ENCODE data around the gene OR52N1. TPM values are rescaled to one million over a fixed set of nuclear protein-coding genes. Genes with fewer than 3 reads are reported as not detected.

The OR52N1 gene
- total and polyA plus RNA-seq, 9 of the 15 experiments (the other 6 are each of a cell fraction or from before 2014, with no cell fraction given) = not detected

- ATAC-seq (no peak), DNase-seq (ENCODE audit: extremely low read depth in 1 of 4, low spot score in 3 of 4) (no peak), FAIRE-seq (no peak)
- no peak for TF ChIP-seq ASH1L (IDR thresholded peaks at IDR 0.05; ENCODE audit: borderline replicate concordance, low read depth, partially characterized antibody)
- no peak for TF ChIP-seq HNRNPL (IDR thresholded peaks at IDR 0.05; ENCODE audit: low read depth, low read length)
- intact Hi-C loops (cut with micrococcal nuclease) = no loop called here
- Histone ChIP-seq H3K27ac (ENCODE audit: extremely low read depth, low read depth, low read length) (no peak within 1 kb of the TSS), H3K4me2 (ENCODE audit: insufficient read depth, low read length) (no peak within 1 kb of the TSS), H3K9me1 (ENCODE audit: control insufficient read depth, insufficient read depth, low read length) (no peaks in the 10 kb centered on the region), H3K79me2 (ENCODE audit: control insufficient read depth, insufficient read depth, low read length) (no peaks in the 10 kb centered on the region), H3K36me3 (ENCODE audit: control insufficient read depth, insufficient read depth, low read length) (no peaks in the 10 kb centered on the region), H4K20me1 (replicated peaks; ENCODE audit: control insufficient read depth, insufficient read depth, low read length) (no peaks in the 10 kb centered on the region), H3K4me3 (no peak within 1 kb of the TSS), H3K9ac (ENCODE audit: insufficient read depth in 1 of 2, low read depth in 2 of 2, low read length in 2 of 2) (no peak within 1 kb of the TSS), H2AFZ (ENCODE audit: low read depth, low read length) (no peak within 1 kb of the TSS), H3K4me1 (replicated peaks in 1 of 2; ENCODE audit: control insufficient read depth in 2 of 2, insufficient read depth in 2 of 2, low read length in 2 of 2) (no peaks in the 10 kb centered on the region), H3K27me3 (ENCODE audit: control insufficient read depth in 2 of 2, insufficient read depth in 2 of 2, low read length in 2 of 2) (no peaks in the 10 kb centered on the region), H3K9me3 (replicated peaks; ENCODE audit: control insufficient read depth, insufficient read depth, low read depth, low read length) (no peaks in the 10 kb centered on the region)
- BruUV-seq (replicated peaks) = no TSS peak
- WGBS (ENCODE audit: insufficient coverage, low coverage, missing lambda C conversion rate) = 0% methylated on average over 1 of the region's 1 CpG
- POLR2A ChIA-PET = no interaction called here
- in situ Hi-C loops (cut with MboI) = no loop called here
- CTCF ChIA-PET (ENCODE audit: low intra/inter-chr PET ratio) = no interaction called here
These were observed 37.1 kb downstream of the OR52N1 start, which contains the start of gene OR52N4 for GRCh38 chr11:5753943-5754342. OR52N4 (plus strand) TSS chr11:5754243; CDS start chr11:5754741, 498 bp downstream.

GRCh38 chr11:5749836-5750235 is 41.2 kb downstream of the OR52N1 start:
- FAIRE-seq = no peak
- no peaks in the 10 kb centered on the region for H3K9me3 ChIP-seq (replicated peaks; ENCODE audit: control insufficient read depth, insufficient read depth, low read depth, low read length)
- peak; percentile 76 for TF ChIP-seq ZNF316 (IDR thresholded peaks at IDR 0.05)
- no peak for TF ChIP-seq PRMT5 (CRISPR knock-in tag; IDR thresholded peaks at IDR 0.05)
- TF ChIP-seq L3MBTL2 (IDR thresholded peaks at IDR 0.05) = no peak
- TF ChIP-seq, protein P1, sequence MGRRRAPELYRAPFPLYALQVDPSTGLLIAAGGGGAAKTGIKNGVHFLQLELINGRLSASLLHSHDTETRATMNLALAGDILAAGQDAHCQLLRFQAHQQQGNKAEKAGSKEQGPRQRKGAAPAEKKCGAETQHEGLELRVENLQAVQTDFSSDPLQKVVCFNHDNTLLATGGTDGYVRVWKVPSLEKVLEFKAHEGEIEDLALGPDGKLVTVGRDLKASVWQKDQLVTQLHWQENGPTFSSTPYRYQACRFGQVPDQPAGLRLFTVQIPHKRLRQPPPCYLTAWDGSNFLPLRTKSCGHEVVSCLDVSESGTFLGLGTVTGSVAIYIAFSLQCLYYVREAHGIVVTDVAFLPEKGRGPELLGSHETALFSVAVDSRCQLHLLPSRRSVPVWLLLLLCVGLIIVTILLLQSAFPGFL (CRISPR knock-in tag; IDR thresholded peaks at IDR 0.05) = no peak
- no peak for TF ChIP-seq POLR2AphosphoS2 (IDR thresholded peaks at IDR 0.05; ENCODE audit: low read length)
- no peak for TF ChIP-seq THRAP3 (IDR thresholded peaks at IDR 0.05; ENCODE audit: borderline replicate concordance)
- 0 out of 2 replicates have a peak, but pooled peaks have one; percentile 16 for TF ChIP-seq MAFF (IDR thresholded peaks at IDR 0.05; ENCODE audit: low read length)
- TF ChIP-seq HLTF (IDR thresholded peaks at IDR 0.05) = no peak
- TF ChIP-seq SREBF2 (CRISPR knock-in tag; IDR thresholded peaks at IDR 0.05) = no peak
- TF ChIP-seq HMG20B (CRISPR knock-in tag; IDR thresholded peaks at IDR 0.05) = no peak
- TF ChIP-seq ZNF143 (CRISPR knock-in tag; IDR thresholded peaks at IDR 0.05) = no peak
- no peak for TF ChIP-seq ZNF3 (CRISPR knock-in tag; IDR thresholded peaks at IDR 0.05)
- peak; percentile 55 for TF ChIP-seq C11orf30 (IDR thresholded peaks at IDR 0.05; ENCODE audit: low read depth)
- no peak for TF ChIP-seq CXXC5 (CRISPR knock-in tag; IDR thresholded peaks at IDR 0.05)
- TF ChIP-seq BMI1 (IDR thresholded peaks at IDR 0.05; ENCODE audit: low read length) = no peak
- in situ Hi-C loops (cut with MboI) = no loop called here
- no peaks in the 10 kb centered on the region for H3K9me1 ChIP-seq (ENCODE audit: control insufficient read depth, insufficient read depth, low read length)
- no peak overlapping the region for H3K9ac ChIP-seq (ENCODE audit: insufficient read depth in 1 of 2, low read depth in 2 of 2, low read length in 2 of 2)
- H3K4me3 ChIP-seq = no peak overlapping the region
- no peaks in the 10 kb centered on the region for H3K79me2 ChIP-seq (ENCODE audit: control insufficient read depth, insufficient read depth, low read length)
- BruUV-seq (replicated peaks) = no TSS peak
- H3K27ac ChIP-seq (ENCODE audit: extremely low read depth, low read depth, low read length) = no peak overlapping the region
- no peaks in the 10 kb centered on the region for H4K20me1 ChIP-seq (replicated peaks; ENCODE audit: control insufficient read depth, insufficient read depth, low read length)
- WGBS (ENCODE audit: insufficient coverage, low coverage, missing lambda C conversion rate) = 1% methylated on average over 3 of the region's 3 CpGs
- no peaks in the 10 kb centered on the region for H3K36me3 ChIP-seq (ENCODE audit: control insufficient read depth, insufficient read depth, low read length)
- intact Hi-C loops (cut with micrococcal nuclease) = no loop called here
- ChIA-PET POLR2A (no interaction called here), CTCF (ENCODE audit: low intra/inter-chr PET ratio) (no interaction called here)
- DNase-seq (ENCODE audit: extremely low read depth in 1 of 4, low spot score in 3 of 4) = no peak
- no peaks in the 10 kb centered on the region for H3K4me1 ChIP-seq (replicated peaks in 1 of 2; ENCODE audit: control insufficient read depth in 2 of 2, insufficient read depth in 2 of 2, low read length in 2 of 2)
- H2AFZ ChIP-seq (ENCODE audit: low read depth, low read length) = no peak overlapping the region
- H3K4me2 ChIP-seq (ENCODE audit: insufficient read depth, low read length) = no peak overlapping the region
- ATAC-seq = no peak
- H3K27me3 ChIP-seq (ENCODE audit: control insufficient read depth in 2 of 2, insufficient read depth in 2 of 2, low read length in 2 of 2) = no peaks in the 10 kb centered on the region
